CD4-positive, alpha-beta T cell treated with Interleukin-6 for 4 hours (primary cell): ENCODE measurements around the gene DRG2.

Source experiments
- DNase-seq: peaks from one replicate; pipeline ENCODE4 v3.0.0-alpha.2; 2020; ENCODE audit warnings: mixed read lengths

DRG2 gene, protein sequence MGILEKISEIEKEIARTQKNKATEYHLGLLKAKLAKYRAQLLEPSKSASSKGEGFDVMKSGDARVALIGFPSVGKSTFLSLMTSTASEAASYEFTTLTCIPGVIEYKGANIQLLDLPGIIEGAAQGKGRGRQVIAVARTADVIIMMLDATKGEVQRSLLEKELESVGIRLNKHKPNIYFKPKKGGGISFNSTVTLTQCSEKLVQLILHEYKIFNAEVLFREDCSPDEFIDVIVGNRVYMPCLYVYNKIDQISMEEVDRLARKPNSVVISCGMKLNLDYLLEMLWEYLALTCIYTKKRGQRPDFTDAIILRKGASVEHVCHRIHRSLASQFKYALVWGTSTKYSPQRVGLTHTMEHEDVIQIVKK

DNA sequence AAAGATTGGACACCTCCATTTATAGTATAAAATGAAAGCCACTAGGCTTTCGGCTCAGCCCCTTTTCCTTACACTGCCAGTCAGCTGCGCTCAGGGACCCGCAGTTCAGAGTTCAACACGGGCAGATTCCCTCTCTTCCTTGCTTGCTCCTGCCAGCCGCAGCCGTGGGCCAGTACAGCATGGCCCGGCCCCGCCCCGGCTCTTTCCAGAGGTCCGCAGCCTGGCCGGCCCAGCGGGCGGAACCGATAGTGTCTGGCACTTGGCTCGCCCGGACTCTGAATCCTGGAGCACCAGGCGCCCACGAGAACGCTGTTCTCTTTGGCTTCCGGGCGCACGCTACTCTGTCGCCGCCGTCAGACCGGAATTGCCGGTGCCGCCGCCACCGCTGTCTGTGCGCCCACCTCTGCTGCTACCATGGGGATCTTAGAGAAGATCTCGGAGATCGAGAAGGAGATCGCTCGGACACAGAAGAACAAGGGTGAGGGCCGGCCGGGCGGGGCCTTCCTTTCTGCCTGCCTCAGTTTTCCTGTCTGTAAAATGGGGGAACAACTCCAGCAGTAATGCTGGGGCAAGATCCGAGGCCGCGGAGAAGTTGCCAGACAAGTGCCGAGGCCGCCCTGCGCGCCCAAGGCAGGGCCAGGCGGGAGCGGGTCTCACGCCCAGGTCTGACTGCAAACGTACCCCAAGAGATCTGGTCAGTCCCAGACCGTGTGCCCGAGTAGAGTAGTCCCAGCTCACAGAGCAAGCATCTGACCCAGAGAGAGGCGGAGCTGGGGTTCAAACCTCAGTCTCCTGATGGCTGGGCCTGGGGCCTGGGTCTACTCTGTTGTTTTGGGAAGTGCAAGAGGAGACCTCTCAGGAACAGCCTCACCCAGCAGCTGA is at the start of gene DRG2:
TSS of gene DRG2 (plus strand) at position 339 of the 882 bp plus-strand sequence. CDS start at position 415, 76 bp downstream.
- peak; percentile 87 for DNase-seq

DNA sequence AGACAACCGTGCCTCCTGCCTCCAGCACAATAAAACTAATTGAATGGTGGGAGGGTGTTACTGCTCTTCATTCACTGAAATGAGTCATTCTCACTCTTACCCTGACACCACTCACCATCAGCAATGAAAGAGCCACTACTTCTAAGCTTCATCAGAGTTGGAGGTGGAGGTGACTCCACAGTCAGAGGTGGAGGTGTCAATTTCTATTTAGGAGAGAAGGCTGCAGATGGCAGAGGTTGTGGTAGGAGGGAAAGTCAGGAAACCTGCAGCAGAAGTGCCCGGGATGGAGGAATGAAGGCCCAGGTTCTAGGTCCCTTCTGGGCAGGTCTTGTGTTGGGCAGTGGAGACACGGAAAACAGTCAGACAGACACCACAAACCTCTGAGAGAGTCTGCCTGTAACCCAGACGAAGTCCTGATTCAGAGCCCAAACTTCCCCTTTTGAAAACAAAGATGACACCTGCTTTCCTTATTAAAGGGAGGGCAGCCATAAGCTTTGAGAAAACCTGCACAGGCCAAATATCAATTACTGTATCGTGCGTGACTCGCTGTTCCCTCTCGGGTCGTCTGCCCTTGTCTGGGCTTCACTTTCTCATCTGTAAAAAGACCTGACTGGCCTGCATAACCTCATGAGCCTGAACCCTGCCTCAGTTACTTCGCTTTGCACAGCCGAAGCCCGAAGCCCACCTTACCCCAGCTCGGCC is 49.4 kb upstream of the DRG2 start:
- peak; percentile 8 for DNase-seq

DNA sequence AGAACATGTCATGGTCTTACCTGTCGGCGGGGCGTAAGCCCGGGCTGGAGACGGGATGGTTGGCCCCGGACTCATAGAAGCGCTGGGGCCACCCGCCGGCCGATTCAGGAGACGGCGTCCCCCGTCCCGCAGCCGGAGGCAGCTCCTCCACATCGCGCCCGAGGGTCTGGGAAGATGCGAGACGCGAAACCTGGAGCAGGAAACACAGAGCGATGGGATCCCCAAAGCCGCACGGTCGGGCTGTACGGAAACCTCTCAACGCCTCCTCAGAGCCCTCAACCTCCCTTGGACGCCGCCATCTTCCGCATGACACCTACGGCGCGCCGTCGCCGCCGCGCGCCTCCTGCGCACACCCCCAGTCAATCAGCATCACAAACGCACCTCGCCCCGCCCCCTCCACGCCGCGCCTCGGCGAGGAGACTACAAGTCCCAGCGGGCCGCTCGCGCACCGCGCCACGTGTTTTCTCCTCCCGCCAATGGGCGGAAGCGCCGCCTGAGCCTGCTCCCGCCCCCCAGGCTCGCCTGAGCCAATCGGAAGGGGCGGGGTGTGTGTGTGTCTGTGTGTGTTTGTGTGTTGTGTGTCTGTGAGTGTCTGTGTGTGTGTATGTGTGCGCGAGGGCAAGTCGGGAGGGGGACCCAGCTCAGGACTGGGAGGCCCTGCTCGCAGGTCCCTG is 48.8 kb upstream of the DRG2 start, which contains the start of the genes ATPAF2 and GID4:
TSS of gene ATPAF2 (minus strand) at position 308 of the 674 bp plus-strand sequence. CDS start at position 153, 155 bp downstream.
TSS of gene GID4 (plus strand) at position 548 of the 674 bp plus-strand sequence. CDS start at position 605, 57 bp downstream.
- peak; percentile 100 for DNase-seq

DNA sequence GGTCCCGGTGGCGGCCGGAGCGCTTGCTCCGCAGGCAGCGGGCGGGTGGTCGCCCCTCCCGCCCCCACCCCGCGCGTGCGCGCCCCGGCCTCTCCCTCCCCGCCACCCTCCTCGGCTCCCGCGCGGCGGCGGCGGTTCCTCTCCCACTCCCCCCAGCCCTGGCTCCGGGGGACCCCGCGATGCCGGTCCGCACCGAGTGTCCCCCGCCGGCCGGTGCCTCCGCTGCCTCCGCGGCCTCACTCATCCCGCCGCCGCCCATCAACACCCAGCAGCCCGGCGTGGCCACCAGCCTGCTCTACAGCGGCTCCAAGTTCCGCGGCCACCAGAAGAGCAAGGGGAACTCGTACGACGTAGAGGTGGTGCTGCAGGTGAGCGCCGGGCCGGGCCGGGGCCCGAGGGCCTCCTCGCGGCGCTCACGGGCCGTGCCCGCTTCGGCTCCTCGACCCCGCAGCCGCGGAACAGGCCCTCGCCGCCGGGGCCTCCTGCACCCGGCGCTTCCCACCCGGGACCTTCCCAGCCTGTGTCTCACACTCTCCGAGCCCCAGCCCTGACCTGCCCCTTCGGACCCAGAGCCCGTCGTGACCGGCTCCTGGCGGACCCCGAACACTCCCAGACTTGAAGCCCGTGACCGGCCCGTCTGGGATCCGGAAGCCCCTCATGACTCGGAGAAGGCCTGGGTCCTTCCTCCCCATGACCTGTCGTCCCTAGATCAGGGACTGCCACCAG is 48.0 kb upstream of the DRG2 start:
- DNase-seq = peak; percentile 7

DNA sequence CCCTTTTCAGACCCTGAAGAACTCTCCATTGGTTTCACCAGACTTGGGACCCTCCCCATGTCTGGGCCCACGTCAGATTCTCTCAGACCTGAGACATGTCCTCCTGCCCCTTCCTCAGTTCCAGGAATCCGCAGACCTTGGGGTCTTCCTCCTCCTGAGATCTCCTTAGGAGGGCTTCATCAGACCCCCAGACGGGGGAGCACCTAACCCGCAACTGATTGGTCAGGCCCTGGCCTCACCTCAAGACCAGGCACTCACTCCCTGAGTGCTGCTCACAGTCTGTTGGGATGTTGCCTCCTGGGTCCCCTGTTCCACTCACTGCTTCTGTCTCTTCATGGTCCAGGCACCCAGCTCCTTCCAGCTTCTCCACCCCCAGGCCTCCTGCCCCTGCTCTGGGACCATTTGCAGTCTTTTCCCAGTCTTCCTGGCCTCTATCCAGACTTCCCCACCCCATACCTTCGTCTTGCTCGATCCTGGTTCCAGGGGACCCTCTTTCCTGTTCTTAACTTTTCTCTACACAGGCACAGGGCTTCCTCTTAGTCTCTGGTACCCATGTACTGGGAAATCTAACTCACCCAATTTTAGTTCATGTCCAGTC is 47.4 kb upstream of the DRG2 start:
- no peak for DNase-seq

DNA sequence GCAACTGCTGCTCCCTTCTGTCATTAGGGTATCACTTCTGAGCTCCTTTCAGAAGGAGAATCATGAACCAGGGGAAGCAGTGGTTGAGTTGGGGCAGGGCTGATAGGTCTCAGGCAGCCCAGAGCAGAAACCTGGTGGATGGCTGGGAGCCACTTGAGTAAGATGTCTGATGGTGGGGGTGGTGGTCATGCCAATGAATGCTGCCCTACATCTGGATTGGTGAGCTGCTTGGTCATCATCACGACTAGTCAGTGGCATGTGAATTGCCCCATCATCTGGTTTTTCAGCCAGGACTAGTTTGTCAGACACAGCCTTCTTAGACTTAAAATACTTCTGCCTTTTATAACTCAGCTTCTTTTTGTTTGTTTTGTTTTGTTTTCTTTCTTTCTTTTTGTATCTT is 46.0 kb upstream of the DRG2 start:
- DNase-seq = no peak

DNA sequence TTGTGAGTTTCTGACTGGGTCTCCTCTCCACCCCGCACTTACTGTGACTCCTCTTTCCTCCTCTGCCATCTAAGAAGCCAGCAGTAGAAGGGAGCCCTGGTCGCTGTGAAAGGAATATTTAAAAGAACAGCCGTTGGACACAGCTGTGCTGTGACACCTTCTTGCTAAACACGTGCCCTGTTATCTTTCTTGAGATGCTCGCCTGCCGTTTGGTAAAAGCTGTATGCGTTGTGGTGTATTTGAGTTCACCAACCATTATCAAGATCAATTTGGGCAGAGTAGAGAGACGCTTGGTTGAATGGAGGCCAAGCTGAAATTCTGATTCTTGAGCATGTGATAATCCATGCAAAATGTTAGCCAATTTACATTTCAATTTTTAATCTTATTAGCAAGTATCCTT is 44.8 kb upstream of the DRG2 start:
- DNase-seq = no peak

DNA sequence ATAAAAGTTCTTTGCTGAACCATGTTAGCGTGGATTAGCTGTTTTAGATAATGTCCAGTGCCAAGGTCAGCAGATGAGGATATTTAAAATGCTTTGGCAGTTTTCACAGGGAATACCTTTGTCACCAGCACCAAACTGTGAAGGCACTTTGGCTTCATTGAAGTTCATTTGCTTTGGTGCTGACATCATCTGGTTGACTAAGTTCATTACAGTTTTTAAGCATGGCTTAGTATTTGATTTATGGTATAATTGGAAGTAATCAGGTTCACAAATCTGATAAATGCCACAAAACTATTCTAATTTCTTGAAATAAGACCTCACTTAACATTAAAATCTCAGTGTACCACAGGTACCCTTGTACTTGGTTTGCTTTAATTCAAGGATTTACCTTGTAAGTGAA is 44.3 kb upstream of the DRG2 start:
- DNase-seq = no peak

DNA sequence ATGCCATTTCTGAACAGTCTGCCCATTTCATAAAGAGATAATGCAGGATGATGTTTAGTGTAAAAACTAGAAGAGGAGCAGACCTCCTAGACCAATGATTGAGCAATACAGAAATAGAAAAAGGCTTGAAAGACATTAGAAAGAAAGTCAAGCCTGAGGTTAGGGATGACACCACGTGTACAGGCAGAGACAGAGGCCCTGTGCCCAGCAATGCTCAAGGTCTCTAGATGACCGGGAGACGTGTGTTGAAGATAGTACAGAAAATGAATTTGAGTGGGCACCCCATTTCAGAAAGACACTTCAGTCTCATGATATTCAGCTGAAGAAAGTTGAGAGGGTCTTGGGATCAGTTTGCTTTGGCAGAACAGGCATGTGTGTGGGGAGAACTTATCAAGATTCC is 43.1 kb upstream of the DRG2 start:
- no peak for DNase-seq

DNA sequence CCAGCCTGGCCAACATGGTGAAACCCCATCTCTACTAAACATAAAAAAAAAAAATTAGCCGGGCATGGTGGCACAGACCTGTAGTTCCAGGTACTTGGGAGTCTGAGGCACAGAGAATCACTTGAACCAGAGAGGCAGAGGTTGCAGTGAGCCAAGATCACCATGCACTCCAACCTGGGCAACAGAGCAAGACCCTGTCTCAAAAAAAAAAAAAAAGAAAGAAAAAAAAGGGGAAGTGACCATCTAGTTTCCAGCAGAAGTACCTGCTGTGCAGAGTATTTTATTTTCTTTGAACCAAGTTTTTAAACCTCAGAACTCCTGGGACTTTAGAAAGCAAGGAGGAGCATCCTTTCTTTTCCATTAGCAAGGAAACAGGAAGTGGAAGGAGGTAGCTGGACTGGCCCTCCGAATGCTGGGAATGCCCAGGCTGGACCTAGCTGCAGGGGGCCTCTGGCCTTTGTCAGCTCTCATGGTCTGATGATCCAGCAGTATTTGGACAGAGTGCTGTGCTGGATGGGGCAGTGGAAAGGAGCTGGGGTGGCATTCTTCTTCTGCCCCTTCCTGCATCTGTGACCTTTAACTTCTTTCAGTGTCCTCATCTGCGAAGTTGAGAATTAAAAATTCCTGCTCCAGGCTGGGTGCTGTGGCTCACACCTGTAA is 41.9 kb upstream of the DRG2 start:
- no peak for DNase-seq

DNA sequence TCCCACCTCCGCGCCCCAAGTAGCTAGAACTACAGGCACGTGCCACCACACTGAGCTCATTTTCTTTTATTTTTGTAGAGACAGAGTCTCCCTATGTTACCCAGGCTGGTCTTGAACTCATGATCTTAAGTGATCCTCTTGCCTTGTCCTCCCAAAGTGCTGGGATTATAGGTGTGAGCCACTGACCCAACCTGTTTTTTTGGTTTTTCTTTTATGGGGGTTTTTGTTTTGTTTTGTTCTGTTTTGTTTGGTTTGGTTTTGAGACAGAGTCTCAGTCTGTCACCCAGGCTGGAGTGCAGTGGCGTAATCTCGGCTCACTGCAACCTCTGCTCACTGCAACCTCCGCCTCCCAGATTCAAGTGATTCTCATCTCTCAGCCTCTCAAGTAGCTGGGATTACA is 32.2 kb upstream of the DRG2 start:
- DNase-seq = no peak

DNA sequence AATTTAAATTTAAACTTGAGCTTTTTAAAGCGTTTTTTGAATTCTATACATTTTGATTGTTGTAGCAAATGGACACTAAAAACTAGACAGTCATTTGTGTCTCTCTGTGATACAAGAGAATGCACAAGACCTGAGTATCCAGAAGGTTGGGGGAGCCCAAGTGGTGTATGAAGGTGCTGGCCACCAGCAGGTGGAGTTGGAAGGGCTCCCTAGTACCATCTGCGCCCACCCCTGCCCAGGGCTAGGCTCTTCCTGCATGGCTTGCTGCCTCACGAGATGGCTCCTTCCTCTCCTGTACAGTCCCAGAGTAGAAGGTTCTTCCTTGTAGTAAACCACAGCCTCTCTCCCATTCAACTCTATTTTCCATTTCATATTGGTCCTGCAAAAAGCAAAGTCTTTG is 31.5 kb upstream of the DRG2 start:
- DNase-seq = no peak

DNA sequence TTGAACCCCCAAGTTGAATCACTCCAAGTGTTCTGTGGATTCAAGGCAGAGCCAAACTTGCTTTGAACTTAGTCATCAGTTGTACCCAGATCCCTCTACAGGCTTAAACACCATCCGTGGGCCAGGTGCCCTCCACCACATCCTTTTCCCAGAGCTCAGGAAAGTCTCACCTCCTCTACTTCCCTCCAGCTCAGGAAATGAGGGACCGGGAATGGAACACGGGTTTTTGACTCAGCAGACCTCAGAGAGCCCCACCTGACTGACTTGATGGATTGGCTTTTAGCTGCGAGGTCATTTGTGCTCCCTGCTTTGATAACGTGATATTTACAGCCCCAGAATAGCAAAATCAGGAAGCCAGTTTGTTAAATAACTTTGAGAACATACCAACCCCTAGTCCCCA is 28.5 kb upstream of the DRG2 start:
- no peak for DNase-seq

DNA sequence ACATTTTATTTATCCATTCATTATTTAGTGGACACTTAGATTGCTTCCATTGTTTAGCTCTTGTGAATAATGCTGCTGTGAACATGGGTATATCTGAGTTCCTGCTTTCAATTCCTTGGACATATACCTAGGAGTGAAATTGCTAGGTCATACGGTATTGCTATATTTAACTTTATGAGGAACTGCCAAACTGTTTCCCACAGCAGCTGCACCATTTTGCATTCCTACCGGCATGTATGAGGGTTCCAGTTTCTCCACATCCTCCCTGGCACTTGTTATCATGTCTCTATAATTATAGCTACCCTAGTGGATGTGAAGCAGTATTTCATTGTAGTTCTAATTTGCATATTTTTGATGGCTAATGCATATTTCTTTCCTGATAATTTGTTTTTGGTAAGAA is 23.7 kb upstream of the DRG2 start:
- DNase-seq = no peak

DNA sequence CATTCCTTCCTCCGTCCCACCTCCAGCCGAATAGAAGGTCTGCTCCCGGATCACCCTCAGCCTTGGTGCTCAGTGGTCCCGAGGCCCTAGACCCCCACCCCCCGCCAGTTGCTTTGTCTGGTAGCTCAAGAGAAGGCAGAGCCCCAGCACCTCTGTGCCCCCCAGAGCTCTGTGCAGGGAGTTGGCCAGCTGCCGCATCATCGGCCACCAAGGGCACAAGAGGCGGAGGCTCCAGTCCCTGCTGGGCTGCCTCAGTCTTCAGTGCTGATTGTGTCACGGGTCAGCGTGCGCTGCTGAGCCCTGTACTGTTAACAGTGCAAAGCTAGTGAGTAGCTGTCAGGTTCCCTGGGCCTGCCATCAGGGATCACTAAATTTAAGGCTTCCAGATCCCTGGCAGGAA is 22.2 kb upstream of the DRG2 start:
- DNase-seq = no peak

DNA sequence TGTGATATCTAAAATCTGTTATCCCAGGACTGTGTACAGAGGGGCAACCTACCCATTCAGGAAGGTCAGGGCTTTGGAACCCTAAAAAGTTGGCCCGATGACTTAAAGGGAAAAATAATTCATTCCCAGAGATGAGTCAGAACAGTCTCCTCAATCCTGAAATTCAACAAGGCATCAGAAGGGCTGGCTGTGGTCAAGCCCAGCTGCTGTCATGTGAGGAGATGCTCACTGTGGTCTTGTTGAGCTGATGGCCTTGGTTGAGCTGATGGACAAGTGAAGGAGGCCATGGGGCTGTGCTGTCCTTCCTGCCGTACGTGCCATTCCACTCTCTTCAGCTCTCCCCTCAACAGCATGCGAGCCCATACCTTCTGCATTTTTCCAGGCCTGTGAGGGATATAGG is 20.9 kb upstream of the DRG2 start:
- no peak for DNase-seq

DNA sequence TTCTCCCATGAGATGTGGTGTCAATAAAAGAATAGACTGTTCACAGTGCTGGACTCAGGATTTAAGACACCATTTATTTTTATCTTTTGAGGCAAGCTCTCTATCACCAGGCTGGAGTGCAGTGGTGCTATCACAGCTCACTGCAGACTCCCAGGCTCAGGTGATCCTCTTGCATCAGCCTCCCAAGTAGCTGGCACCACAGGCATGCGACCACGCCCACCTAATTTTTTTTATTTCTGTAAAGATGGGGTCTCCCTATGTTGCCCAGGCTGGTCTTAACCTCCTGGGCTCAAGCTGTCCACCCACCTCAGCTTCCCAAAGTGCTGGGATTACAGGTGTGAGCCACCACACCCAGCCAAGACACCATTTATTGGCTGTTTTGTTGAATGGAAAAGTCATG is 18.6 kb upstream of the DRG2 start:
- no peak for DNase-seq

DNA sequence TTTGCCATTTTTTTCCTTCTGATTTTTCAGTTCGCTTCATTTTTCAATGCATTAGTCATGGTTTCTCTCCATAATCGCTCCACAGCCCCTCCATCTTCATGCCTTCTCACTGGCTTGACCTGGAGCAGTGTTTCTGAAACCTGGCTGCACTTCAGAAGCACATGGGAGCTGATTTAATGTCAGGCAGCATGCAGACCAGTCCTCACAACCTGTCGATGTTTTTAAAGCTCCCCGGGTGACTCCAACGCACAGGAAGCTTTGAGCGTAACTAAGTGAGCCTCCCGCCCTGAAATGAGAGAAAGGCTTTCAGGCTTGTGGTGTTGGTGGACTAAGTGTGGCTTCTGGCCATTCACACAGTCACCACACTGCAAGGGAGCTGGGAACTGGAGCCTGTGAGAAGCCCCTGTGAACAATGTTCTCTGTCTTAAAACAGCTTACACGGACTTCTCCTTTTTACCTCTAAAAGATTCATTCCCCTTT is 16.8 kb upstream of the DRG2 start:
- DNase-seq = no peak

DNA sequence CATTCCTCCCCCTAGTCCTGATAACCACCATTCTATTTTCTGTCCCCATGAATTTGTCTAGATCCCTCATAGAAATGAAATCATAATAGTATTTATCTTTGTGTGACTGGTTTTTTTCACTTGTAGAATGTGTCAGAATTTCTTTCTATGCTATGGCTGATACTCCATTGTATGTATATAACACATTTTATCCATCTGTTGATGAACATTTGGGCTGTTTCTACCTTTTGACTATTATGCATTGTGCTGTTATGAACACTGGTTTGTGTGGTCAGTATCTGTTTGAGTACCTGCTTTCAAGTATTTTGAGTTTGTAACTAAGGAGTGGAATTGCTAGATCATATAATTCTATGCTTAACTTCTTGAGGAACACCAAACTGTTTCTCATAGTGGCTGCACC is 16.0 kb upstream of the DRG2 start:
- no peak for DNase-seq

DNA sequence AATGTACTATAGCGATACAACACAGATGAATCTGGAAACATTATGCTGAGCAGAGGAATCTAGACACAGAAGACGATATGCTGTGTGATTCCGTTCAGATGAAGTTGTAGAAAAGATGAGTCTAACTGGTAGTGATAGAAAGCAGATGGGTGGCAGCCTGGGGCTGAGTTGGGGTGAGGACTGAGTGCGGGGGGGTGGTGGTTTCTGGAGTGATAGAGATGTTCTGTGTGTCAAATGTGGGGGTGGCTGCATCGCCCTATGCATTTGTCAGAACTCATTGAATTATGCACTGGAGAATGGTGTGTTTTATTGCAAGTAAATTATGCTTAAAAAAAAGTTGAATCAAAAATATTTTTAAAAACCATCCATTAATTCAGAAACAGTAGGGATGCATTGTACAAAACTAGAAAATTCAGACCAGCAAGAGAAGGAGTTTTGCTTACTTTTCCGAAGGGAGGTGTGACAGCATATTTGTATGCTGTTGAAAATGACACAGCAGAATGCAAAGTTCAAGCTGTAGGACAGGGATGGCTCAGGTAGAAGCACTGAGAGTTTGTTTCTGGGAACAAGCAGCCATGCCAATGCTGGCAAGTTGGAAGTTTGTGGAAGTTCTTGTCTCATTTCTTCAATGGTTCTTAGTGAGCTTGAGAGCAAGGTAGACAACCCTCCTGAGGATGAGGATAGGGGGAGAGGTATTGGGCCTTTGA is 13.0 kb upstream of the DRG2 start:
- no peak for DNase-seq
